Left ventricle myocardium inferior (tissue), 1 donor: Measurements from ENCODE around the gene SMYD3. TPM values are rescaled to one million over a fixed set of nuclear protein-coding genes. Genes with fewer than 3 reads are reported as not detected.

ENCODE experiments used
- DNase-seq: peaks from one replicate; pipeline ENCODE4 v3.0.0-alpha.2; 2020
- H3K27ac ChIP-seq: fragments of 200-600 bp; replicated peaks from 2 replicates; pipeline ENCODE4 v1.8.0; 2021
- H3K27me3 ChIP-seq: fragments of 200-600 bp; 2 replicates; pipeline ENCODE4 v1.8.0; 2021; ENCODE audit warnings: low read depth
- H3K36me3 ChIP-seq: fragments of 200-600 bp; 2 replicates; pipeline ENCODE4 v1.8.0; 2021
- H3K4me1 ChIP-seq: fragments of 200-600 bp; 2 replicates; pipeline ENCODE4 v1.8.0; 2021
- H3K4me3 ChIP-seq: fragments of 200-600 bp; 2 replicates; pipeline ENCODE4 v1.8.0; 2021; ENCODE audit warnings: mild to moderate bottlenecking, moderate library complexity
- H3K9me3 ChIP-seq: fragments of 200-600 bp; replicated peaks from 2 replicates; pipeline ENCODE4 v1.8.0; 2021
- intact Hi-C: fragments of 100-400 bp; cut with micrococcal nuclease; formaldehyde crosslinking; loops from one replicate; pipeline ENCODE4 v1.11.0; 2022
- total RNA-seq: library from RNA; stranded (reverse); fragmentation: NEBNext Ultra II Directional; extraction: Animal tissue kit (Norgen Biotek cat#: 25700); gene quantifications from one replicate; pipeline ENCODE4 v1.2.1, GENCODE V29; 2021
- TF ChIP-seq, protein P1 (sequence below): fragments of 200-600 bp; IDR thresholded peaks from 2 replicates; pipeline ENCODE4 v1.8.0; 2021; ENCODE audit warnings: antibody characterized with exemption, mild to moderate bottlenecking, borderline replicate concordance
- donor health status: DM: no; HTN: yes; CAD: no; lungs with severe emphysema.

SMYD3 gene
- total RNA-seq, 1 donor from 2014 or later: 9.9 TPM

GRCh38 chr1:246390855-246391254 lies 116.2 kb downstream of the SMYD3 start:
- Histone ChIP-seq H3K27ac (no peak overlapping the region), H3K4me1 (no peaks in the 10 kb centered on the region), H3K9me3 (peaks cover 26% of the 10 kb centered on the region), H3K4me3 (no peak overlapping the region), H3K36me3 (peaks cover 9% of the 10 kb centered on the region), H3K27me3 (no peaks in the 10 kb centered on the region)
- no peak for DNase-seq
- TF ChIP-seq, protein P1, sequence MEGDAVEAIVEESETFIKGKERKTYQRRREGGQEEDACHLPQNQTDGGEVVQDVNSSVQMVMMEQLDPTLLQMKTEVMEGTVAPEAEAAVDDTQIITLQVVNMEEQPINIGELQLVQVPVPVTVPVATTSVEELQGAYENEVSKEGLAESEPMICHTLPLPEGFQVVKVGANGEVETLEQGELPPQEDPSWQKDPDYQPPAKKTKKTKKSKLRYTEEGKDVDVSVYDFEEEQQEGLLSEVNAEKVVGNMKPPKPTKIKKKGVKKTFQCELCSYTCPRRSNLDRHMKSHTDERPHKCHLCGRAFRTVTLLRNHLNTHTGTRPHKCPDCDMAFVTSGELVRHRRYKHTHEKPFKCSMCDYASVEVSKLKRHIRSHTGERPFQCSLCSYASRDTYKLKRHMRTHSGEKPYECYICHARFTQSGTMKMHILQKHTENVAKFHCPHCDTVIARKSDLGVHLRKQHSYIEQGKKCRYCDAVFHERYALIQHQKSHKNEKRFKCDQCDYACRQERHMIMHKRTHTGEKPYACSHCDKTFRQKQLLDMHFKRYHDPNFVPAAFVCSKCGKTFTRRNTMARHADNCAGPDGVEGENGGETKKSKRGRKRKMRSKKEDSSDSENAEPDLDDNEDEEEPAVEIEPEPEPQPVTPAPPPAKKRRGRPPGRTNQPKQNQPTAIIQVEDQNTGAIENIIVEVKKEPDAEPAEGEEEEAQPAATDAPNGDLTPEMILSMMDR: no peak
- intact Hi-C loops: no loop called here

DNA sequence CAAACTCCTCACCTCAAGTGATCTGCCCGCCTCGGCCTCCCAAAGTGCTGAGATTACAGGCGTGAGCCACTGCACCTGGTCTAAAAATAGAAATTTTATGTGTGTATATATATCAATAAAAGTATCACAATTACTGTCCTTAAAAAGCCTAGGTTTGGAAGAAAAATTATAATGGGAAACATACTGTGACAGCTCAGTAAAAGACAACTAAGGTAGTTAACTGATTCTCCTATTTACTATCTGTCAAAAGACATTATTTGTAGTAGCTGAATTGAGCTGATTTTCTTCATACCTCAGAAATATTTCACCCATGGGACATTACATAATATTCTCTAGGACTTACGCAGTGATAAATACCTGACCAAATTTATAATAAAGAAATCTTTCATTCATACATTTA lies 122.5 kb downstream of the SMYD3 start:
- Histone ChIP-seq H3K27me3 (no peaks in the 10 kb centered on the region), H3K4me1 (peaks cover 12% of the 10 kb centered on the region), H3K4me3 (no peak overlapping the region), H3K36me3 (no peaks in the 10 kb centered on the region), H3K27ac (no peak overlapping the region), H3K9me3 (no peaks in the 10 kb centered on the region)
- TF ChIP-seq, protein P1: no peak
- intact Hi-C loops: no loop called here
- DNase-seq: no peak

GRCh38 chr1:246383791-246384190 lies 123.3 kb downstream of the SMYD3 start:
- Histone ChIP-seq H3K9me3 (no peaks in the 10 kb centered on the region), H3K27ac (no peak overlapping the region), H3K4me3 (no peak overlapping the region), H3K4me1 (peaks cover 12% of the 10 kb centered on the region), H3K27me3 (no peaks in the 10 kb centered on the region), H3K36me3 (no peaks in the 10 kb centered on the region)
- no peak for DNase-seq
- TF ChIP-seq, protein P1: no peak
- intact Hi-C loops: no loop called here

DNA sequence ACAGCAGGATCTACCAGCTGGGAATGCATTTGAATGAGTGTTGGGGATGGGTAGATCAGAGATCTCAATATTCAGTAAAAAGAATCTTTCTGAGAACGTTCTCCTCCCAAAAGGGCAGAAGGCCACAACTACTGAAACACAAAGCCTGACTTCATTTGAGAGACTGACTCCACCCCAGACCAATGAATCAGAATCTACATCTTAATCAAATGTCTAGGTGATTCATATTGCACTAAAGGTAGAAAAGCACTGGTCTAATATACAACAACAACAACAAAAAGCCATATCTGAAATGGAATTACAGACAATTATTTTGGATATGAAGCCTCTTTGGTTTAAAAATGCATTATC lies 123.9 kb downstream of the SMYD3 start:
- Histone ChIP-seq H3K27ac (no peak overlapping the region), H3K27me3 (no peaks in the 10 kb centered on the region), H3K36me3 (no peaks in the 10 kb centered on the region), H3K9me3 (no peaks in the 10 kb centered on the region), H3K4me3 (no peak overlapping the region), H3K4me1 (peaks cover 12% of the 10 kb centered on the region)
- intact Hi-C loops: no loop called here
- no peak for DNase-seq
- TF ChIP-seq, protein P1: no peak

- TF ChIP-seq, protein P1: no peak
- Histone ChIP-seq H3K4me1 (peaks cover 12% of the 10 kb centered on the region), H3K4me3 (no peak overlapping the region), H3K27ac (no peak overlapping the region), H3K27me3 (no peaks in the 10 kb centered on the region), H3K36me3 (no peaks in the 10 kb centered on the region), H3K9me3 (no peaks in the 10 kb centered on the region)
- intact Hi-C loops: no loop called here
- no peak for DNase-seq
These were observed 124.4 kb downstream of the SMYD3 start for GRCh38 chr1:246382589-246383238.
